K562 (cell line): Measurements from ENCODE around the gene GLB1L2. TPM values are rescaled to one million over a fixed set of nuclear protein-coding genes. Genes with fewer than 3 reads are reported as not detected.

Experiments
- ATF7 ChIP-seq: fragments of 450-650 bp; IDR thresholded peaks from 2 replicates; pipeline ENCODE4 v1.7.1; 2014; ENCODE audit warnings: mild to moderate bottlenecking, moderate library complexity
- BMI1 ChIP-seq: fragments of 150-350 bp; IDR thresholded peaks from 2 replicates; pipeline ENCODE4 v1.6.1; 2014; ENCODE audit warnings: low read length
- CREB3L1 ChIP-seq: fragments of 450-650 bp; IDR thresholded peaks from 2 replicates; pipeline ENCODE4 v1.6.1; 2014; ENCODE audit warnings: low read depth, mild to moderate bottlenecking, moderate library complexity, borderline replicate concordance
- E2F1 ChIP-seq: sonication (generic); formaldehyde crosslinking; IDR thresholded peaks from 2 replicates; pipeline ENCODE4 v1.8.1; 2023; ENCODE audit warnings: mild to moderate bottlenecking, missing genetic modification reagents, moderate library complexity
- ELF2 ChIP-seq: fragments of 250-450 bp; sonication (Bioruptor Pico); IDR thresholded peaks from 2 replicates; pipeline ENCODE4 v1.5.0; 2021; ENCODE audit warnings: mild to moderate bottlenecking
- EWSR1 ChIP-seq: fragments of 450-650 bp; IDR thresholded peaks from 2 replicates; pipeline ENCODE4 v1.6.1; 2018; ENCODE audit warnings: borderline replicate concordance, mild to moderate bottlenecking, low read depth, moderate library complexity; ENCODE audit not compliant: partially characterized antibody
- HDAC1 ChIP-seq, 2 experiments: fragments of 450-650 bp; IDR thresholded peaks; 2 replicates each; pipeline ENCODE4 v1.6.1; 2016 to 2017; ENCODE audit warnings: inconsistent platforms in 1 of 2, mild to moderate bottlenecking in 1 of 2, moderate library complexity in 1 of 2
- JUN ChIP-seq, 2 experiments: sonication (generic) in 1 of 2; formaldehyde crosslinking in 1 of 2; IDR thresholded peaks; 2 replicates each; pipeline versions ENCODE4 v1.6.1 to v1.8.0; 2012 to 2022; ENCODE audit warnings: borderline replicate concordance in 2 of 2, mild to moderate bottlenecking in 2 of 2, improper control_type of control experiment in 1 of 2, low read depth in 1 of 2, low read length in 1 of 2, missing genetic modification reagents in 1 of 2
- KDM1A ChIP-seq, 2 experiments: fragments of 450-650 bp; IDR thresholded peaks; 2 replicates each; pipeline ENCODE4 v1.6.1; 2016; ENCODE audit warnings: mild to moderate bottlenecking in 2 of 2
- KDM2B ChIP-seq: fragments of 250-450 bp; sonication (Bioruptor Pico); IDR thresholded peaks from 2 replicates; pipeline ENCODE4 v1.8.0; 2021; ENCODE audit warnings: mild to moderate bottlenecking, moderate library complexity
- LCOR ChIP-seq: sonication (generic); formaldehyde crosslinking; IDR thresholded peaks from 2 replicates; pipeline ENCODE4 v1.8.0; 2022; ENCODE audit warnings: mild to moderate bottlenecking, missing genetic modification reagents
- MAX ChIP-seq: sonication (generic); formaldehyde crosslinking; IDR thresholded peaks from 2 replicates; pipeline ENCODE4 v1.9.0; 2022; ENCODE audit warnings: mild to moderate bottlenecking, missing genetic modification reagents
- MBD1 ChIP-seq: fragments of 250-450 bp; sonication (Bioruptor Pico); IDR thresholded peaks from 2 replicates; pipeline ENCODE4 v1.8.0; 2022; ENCODE audit warnings: inconsistent platforms
- MCM3 ChIP-seq: fragments of 450-650 bp; IDR thresholded peaks from 2 replicates; pipeline ENCODE4 v1.6.1; 2016
- MCM7 ChIP-seq, 2 experiments: fragments of 450-650 bp; IDR thresholded peaks; 2 replicates each; pipeline ENCODE4 v1.6.1; 2016 to 2018
- MIER1 ChIP-seq: fragments of 450-650 bp; IDR thresholded peaks from 2 replicates; pipeline ENCODE4 v1.6.1; 2016; ENCODE audit warnings: antibody characterized with exemption, mild to moderate bottlenecking, low read depth
- SLC30A9 ChIP-seq: fragments of 250-450 bp; sonication (Bioruptor Pico); IDR thresholded peaks from 2 replicates; pipeline ENCODE4 v1.8.0; 2022; ENCODE audit warnings: mild to moderate bottlenecking, moderate library complexity
- SMAD3 ChIP-seq: fragments of 450-650 bp; formaldehyde crosslinking; conservative IDR thresholded peaks from 2 replicates; pipeline ENCODE4 v1.4.0; 2020; ENCODE audit warnings: mild to moderate bottlenecking
- THRB ChIP-seq: fragments of 450-650 bp; formaldehyde crosslinking; conservative IDR thresholded peaks from 2 replicates; pipeline ENCODE4 v1.4.0; 2022; ENCODE audit warnings: mild to moderate bottlenecking, missing genetic modification characterization
- XRCC4 ChIP-seq: IDR thresholded peaks from one replicate; pipeline ENCODE4 v1.6.1; 2011; ENCODE audit not compliant: insufficient read depth, insufficient read length; ENCODE audit errors: extremely low read depth
- ZNF224 ChIP-seq: sonication (generic); formaldehyde crosslinking; IDR thresholded peaks from 2 replicates; pipeline ENCODE4 v1.8.0; 2022; ENCODE audit warnings: mild to moderate bottlenecking, missing genetic modification reagents
- ZNF436 ChIP-seq: fragments of 250-450, 450-650 bp; sonication (Bioruptor Pico); formaldehyde crosslinking; IDR thresholded peaks from 2 replicates; pipeline ENCODE4 v1.7.0; 2020; ENCODE audit warnings: mild to moderate bottlenecking
- polyA plus RNA-seq, 8 experiments: library from polyadenylated mRNA; depleted of rRNA in 4 of 8; stranded (reverse) in 5 of 8; unstranded in 3 of 8; fragments of >200 nt; fragmentation: Nextera tagmentation in 2 of 8; fragmentation: Illumina TruSeq in 1 of 8; extraction: Ambion mirVana in 2 of 8; extraction: Trizol in 1 of 8; gene quantifications; 2 replicates each; pipeline versions ENCODE4 v1.2.1 to v1.2.3, GENCODE V29; 2011 to 2014; ENCODE audit warnings: inconsistent platforms in 1 of 8, missing spikeins in 1 of 8
- total RNA-seq, 7 experiments: library from RNA; depleted of rRNA in 6 of 7; stranded (reverse); fragments of >200 nt in 6 of 7; fragmentation: Illumina TruSeq in 2 of 7; extraction: Trizol in 2 of 7; gene quantifications; 2 replicates each; pipeline versions ENCODE4 v1.2.1 to v1.2.3, GENCODE V29; 2011 to 2021; ENCODE audit warnings: low replicate concordance in 1 of 7

Gene GLB1L2
- total and polyA plus RNA-seq, 9 of the 15 experiments (the other 6 are each of a cell fraction or from before 2014, with no cell fraction given), result 0.84 to 21.4 (median 13.8) TPM

- TF ChIP-seq MCM3 (no peak), KDM2B (CRISPR knock-in tag) (0 out of 2 replicates have a peak, but pooled peaks have one; percentile 64), SLC30A9 (CRISPR knock-in tag) (no peak), ELF2 (CRISPR knock-in tag) (no peak), JUN (IDR thresholded peaks at IDR 0.05; ENCODE audit: borderline replicate concordance, low read depth, low read length) (no peak; the same call in 1 of the 2 replicates), JUN (CRISPR knock-in tag; IDR thresholded peaks at IDR 0.05; ENCODE audit: borderline replicate concordance) (peak; percentile 97), SMAD3 (CRISPR knock-in tag) (no peak), E2F1 (CRISPR knock-in tag) (peak; percentile 76), MIER1 (no peak), MBD1 (CRISPR knock-in tag) (no peak), MCM7 (IDR thresholded peaks at IDR 0.05) (no peak), BMI1 (peak; percentile 52; the same call in 1 of the 2 replicates), CREB3L1 (peak; percentile 72; the same call in 1 of the 2 replicates), MAX (CRISPR knock-in tag) (peak; percentile 92), HDAC1 (IDR thresholded peaks at IDR 0.05) (peak in 1 of 2 experiments; percentile 39; a peak in 1 of 4 replicates), EWSR1 (no peak), LCOR (CRISPR knock-in tag) (peak; percentile 93), XRCC4 (no peak), ZNF436 (CRISPR knock-in tag) (no peak), ATF7 (0 out of 2 replicates have a peak, but pooled peaks have one; percentile 20), ZNF224 (CRISPR knock-in tag) (0 out of 2 replicates have a peak, but pooled peaks have one; percentile 69), KDM1A (IDR thresholded peaks at IDR 0.05) (no peak), THRB (CRISPR knock-in tag) (no peak)
These were observed at the start of gene GLB1L2 (continued) for GRCh38 chr11:134331354-134332188.
